HL-60 (cell line): ENCODE data around the gene CYTH1.

Experiments used
- CTCF ChIP-seq: IDR thresholded peaks from one replicate; pipeline ENCODE4 v1.5.1; 2011; ENCODE audit warnings: low read length, control low read depth, inconsistent platforms; ENCODE audit not compliant: insufficient read depth
- SPI1 ChIP-seq: IDR thresholded peaks from 2 replicates; pipeline ENCODE4 v1.6.1; 2012; ENCODE audit warnings: low read depth, mild to moderate bottlenecking, borderline replicate concordance

- TF ChIP-seq CTCF (no peak), SPI1 (peak; percentile 79)
Measured at GRCh38 chr17:78748730-78749317, 33.2 kb downstream of the CYTH1 start.
